Measurements from ENCODE around the gene PRSS57. TPM values are rescaled to one million over a fixed set of nuclear protein-coding genes. Genes with fewer than 3 reads are reported as not detected.

Gene PRSS57
- polyA plus RNA-seq, 1 of the 3 experiments (the other 2 are of a cell fraction), result not detected

DNA sequence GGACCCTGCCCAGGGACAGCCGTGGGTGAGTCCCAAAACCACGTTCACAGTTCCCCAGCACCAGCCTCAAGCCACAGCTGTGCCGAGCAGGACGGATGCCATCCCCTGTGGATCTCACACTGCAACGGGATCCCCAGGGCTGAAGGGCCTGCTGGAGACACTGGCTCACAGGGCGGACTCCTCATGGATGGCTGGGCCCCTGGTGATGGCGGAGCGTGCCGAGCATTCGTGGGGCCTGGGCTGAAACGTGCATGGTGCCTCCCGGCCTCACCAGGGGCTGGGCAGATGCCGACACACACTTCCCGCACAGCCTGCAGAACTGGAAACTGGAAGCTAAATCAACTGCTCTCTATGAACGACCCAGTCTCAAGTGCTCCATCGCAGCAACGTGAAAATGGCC is 41.8 kb downstream of the PRSS57 start:
- WGBS (ENCODE audit: low lambda C conversion rate), result 98% methylated on average over 10 of the region's 17 CpGs
- Histone ChIP-seq H3K9me3 (no peaks in the 10 kb centered on the region), H3K4me1 (ENCODE audit: control insufficient read depth in 1 of 2, insufficient read depth in 2 of 2, low read depth in 1 of 2, low read length in 1 of 2) (no peaks in the 10 kb centered on the region; a peak in 1 of 4 replicates), H3K4me2 (no peak overlapping the region), H3K9me2 (no peaks in the 10 kb centered on the region), H3F3A (replicated peaks; ENCODE audit: insufficient read depth) (no peaks in the 10 kb centered on the region), H4K20me1 (ENCODE audit: insufficient read depth) (peaks cover 66% of the 10 kb centered on the region), H3K9ac (no peak overlapping the region), H3K36me3 (replicated peaks in 1 of 2; ENCODE audit: control insufficient read depth in 1 of 2, insufficient read depth in 2 of 2, low read length in 1 of 2) (peaks cover 0 to 33% of the 10 kb centered on the region in 2 experiments), H3K27ac (ENCODE audit: low read depth in 2 of 2, low read length in 1 of 2) (no peak overlapping the region), H3K4me3 (ENCODE audit: low read depth in 2 of 2, low read length in 1 of 2) (no peak overlapping the region), H2AFZ (ENCODE audit: low read depth) (no peak overlapping the region), H3K79me2 (ENCODE audit: insufficient read depth) (peaks cover 69% of the 10 kb centered on the region), H3K27me3 (ENCODE audit: insufficient read depth) (no peaks in the 10 kb centered on the region)
- TF ChIP-seq, protein P1, sequence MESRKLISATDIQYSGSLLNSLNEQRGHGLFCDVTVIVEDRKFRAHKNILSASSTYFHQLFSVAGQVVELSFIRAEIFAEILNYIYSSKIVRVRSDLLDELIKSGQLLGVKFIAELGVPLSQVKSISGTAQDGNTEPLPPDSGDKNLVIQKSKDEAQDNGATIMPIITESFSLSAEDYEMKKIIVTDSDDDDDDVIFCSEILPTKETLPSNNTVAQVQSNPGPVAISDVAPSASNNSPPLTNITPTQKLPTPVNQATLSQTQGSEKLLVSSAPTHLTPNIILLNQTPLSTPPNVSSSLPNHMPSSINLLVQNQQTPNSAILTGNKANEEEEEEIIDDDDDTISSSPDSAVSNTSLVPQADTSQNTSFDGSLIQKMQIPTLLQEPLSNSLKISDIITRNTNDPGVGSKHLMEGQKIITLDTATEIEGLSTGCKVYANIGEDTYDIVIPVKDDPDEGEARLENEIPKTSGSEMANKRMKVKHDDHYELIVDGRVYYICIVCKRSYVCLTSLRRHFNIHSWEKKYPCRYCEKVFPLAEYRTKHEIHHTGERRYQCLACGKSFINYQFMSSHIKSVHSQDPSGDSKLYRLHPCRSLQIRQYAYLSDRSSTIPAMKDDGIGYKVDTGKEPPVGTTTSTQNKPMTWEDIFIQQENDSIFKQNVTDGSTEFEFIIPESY (IDR thresholded peaks at IDR 0.05; ENCODE audit: borderline replicate concordance, low read depth), result no peak
- TF ChIP-seq GABPA (IDR thresholded peaks at IDR 0.05; ENCODE audit: low read depth) (no peak), GATA2 (CRISPR knock-in tag; IDR thresholded peaks at IDR 0.05) (no peak), NRF1 (IDR thresholded peaks at IDR 0.05; ENCODE audit: low read depth, low read length) (no peak), TCF12 (IDR thresholded peaks at IDR 0.05) (no peak), EZH2phosphoT487 (IDR thresholded peaks at IDR 0.05; ENCODE audit: borderline replicate concordance, low read depth) (no peak), YY1 (IDR thresholded peaks at IDR 0.05; ENCODE audit: low read depth) (no peak), SMC3 (IDR thresholded peaks at IDR 0.05; ENCODE audit: low read depth, low read length) (no peak), SIN3A (IDR thresholded peaks at IDR 0.05; ENCODE audit: borderline replicate concordance, low read depth, low read length) (no peak), ELF1 (IDR thresholded peaks at IDR 0.05) (no peak), TAF1 (IDR thresholded peaks at IDR 0.05; ENCODE audit: borderline replicate concordance, low read depth, low read length) (no peak)
- TF ChIP-seq, protein P2, sequence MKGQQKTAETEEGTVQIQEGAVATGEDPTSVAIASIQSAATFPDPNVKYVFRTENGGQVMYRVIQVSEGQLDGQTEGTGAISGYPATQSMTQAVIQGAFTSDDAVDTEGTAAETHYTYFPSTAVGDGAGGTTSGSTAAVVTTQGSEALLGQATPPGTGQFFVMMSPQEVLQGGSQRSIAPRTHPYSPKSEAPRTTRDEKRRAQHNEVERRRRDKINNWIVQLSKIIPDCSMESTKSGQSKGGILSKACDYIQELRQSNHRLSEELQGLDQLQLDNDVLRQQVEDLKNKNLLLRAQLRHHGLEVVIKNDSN (IDR thresholded peaks at IDR 0.05; ENCODE audit: borderline replicate concordance, low read depth), result no peak
- TF ChIP-seq, protein P3, sequence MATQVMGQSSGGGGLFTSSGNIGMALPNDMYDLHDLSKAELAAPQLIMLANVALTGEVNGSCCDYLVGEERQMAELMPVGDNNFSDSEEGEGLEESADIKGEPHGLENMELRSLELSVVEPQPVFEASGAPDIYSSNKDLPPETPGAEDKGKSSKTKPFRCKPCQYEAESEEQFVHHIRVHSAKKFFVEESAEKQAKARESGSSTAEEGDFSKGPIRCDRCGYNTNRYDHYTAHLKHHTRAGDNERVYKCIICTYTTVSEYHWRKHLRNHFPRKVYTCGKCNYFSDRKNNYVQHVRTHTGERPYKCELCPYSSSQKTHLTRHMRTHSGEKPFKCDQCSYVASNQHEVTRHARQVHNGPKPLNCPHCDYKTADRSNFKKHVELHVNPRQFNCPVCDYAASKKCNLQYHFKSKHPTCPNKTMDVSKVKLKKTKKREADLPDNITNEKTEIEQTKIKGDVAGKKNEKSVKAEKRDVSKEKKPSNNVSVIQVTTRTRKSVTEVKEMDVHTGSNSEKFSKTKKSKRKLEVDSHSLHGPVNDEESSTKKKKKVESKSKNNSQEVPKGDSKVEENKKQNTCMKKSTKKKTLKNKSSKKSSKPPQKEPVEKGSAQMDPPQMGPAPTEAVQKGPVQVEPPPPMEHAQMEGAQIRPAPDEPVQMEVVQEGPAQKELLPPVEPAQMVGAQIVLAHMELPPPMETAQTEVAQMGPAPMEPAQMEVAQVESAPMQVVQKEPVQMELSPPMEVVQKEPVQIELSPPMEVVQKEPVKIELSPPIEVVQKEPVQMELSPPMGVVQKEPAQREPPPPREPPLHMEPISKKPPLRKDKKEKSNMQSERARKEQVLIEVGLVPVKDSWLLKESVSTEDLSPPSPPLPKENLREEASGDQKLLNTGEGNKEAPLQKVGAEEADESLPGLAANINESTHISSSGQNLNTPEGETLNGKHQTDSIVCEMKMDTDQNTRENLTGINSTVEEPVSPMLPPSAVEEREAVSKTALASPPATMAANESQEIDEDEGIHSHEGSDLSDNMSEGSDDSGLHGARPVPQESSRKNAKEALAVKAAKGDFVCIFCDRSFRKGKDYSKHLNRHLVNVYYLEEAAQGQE (IDR thresholded peaks at IDR 0.05; ENCODE audit: low read depth, low read length), result no peak
- TF ChIP-seq, protein P4, sequence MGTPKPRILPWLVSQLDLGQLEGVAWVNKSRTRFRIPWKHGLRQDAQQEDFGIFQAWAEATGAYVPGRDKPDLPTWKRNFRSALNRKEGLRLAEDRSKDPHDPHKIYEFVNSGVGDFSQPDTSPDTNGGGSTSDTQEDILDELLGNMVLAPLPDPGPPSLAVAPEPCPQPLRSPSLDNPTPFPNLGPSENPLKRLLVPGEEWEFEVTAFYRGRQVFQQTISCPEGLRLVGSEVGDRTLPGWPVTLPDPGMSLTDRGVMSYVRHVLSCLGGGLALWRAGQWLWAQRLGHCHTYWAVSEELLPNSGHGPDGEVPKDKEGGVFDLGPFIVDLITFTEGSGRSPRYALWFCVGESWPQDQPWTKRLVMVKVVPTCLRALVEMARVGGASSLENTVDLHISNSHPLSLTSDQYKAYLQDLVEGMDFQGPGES (IDR thresholded peaks at IDR 0.05; ENCODE audit: low read depth, low read length), result no peak
- TF ChIP-seq, protein P5, sequence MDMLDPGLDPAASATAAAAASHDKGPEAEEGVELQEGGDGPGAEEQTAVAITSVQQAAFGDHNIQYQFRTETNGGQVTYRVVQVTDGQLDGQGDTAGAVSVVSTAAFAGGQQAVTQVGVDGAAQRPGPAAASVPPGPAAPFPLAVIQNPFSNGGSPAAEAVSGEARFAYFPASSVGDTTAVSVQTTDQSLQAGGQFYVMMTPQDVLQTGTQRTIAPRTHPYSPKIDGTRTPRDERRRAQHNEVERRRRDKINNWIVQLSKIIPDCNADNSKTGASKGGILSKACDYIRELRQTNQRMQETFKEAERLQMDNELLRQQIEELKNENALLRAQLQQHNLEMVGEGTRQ (IDR thresholded peaks at IDR 0.05; ENCODE audit: borderline replicate concordance, low read depth, low read length), result no peak
- no peak for DNase-seq
- ChIA-PET POLR2A (no interaction called here), CTCF (no interaction called here)
